Neural crest cell (in vitro differentiated cells): Measurements from ENCODE around the gene CYBB. TPM values are rescaled to one million over a fixed set of nuclear protein-coding genes. Genes with fewer than 3 reads are reported as not detected.
A peak's percentile ranks its signal among the peaks of the same experiment; 100 is the strongest.

ENCODE experiments used
- DNase-seq: peaks from one replicate; pipeline ENCODE4 v3.0.0; 2021; ENCODE audit warnings: low read depth, mixed read lengths, low spot score
- H3K27ac Mint-ChIP-seq: one replicate; pipeline ENCODE4 v1.8.0; 2021; ENCODE audit warnings: mild to moderate bottlenecking, mixed read lengths; ENCODE audit not compliant: unreplicated experiment
- H3K27me3 Mint-ChIP-seq: 2 replicates; pipeline ENCODE4 v1.8.0; 2021; ENCODE audit warnings: low read depth, mild to moderate bottlenecking, mixed read lengths
- H3K36me3 Mint-ChIP-seq: 2 replicates; pipeline ENCODE4 v1.8.0; 2021; ENCODE audit warnings: low read depth, mild to moderate bottlenecking, mixed read lengths
- H3K4me1 Mint-ChIP-seq: 2 replicates; pipeline ENCODE4 v1.8.0; 2021; ENCODE audit warnings: mixed read lengths
- H3K4me3 Mint-ChIP-seq: one replicate; pipeline ENCODE4 v1.8.0; 2021; ENCODE audit warnings: mild to moderate bottlenecking, mixed read lengths
- H3K9me3 Mint-ChIP-seq: 2 replicates; pipeline ENCODE4 v1.8.0; 2021; ENCODE audit warnings: mixed read lengths
- long read RNA-seq: library from polyadenylated mRNA; unstranded; transcript quantifications from one replicate; pipeline ENCODE4 v2.0.0, GENCODE V29; 2020
- total RNA-seq: library from RNA; stranded (reverse); gene quantifications from 2 replicates; pipeline ENCODE4 v1.2.1, GENCODE V29; 2021
- TF ChIP-seq, protein P1 (sequence below): fragments of 200-600 bp; sonication (generic); conservative IDR thresholded peaks from 2 replicates; pipeline ENCODE4 v1.5.0; 2021; ENCODE audit warnings: antibody characterized with exemption, mild to moderate bottlenecking

CYBB gene
- total RNA-seq = not detected in 2 replicates
- long read RNA-seq = 0 reads

- Mint-ChIP-seq H3K9me3 (no peaks in the 10 kb centered on the region), H3K27me3 (no peaks in the 10 kb centered on the region), H3K4me3 (no peak within 1 kb of the TSS), H3K27ac (no peak within 1 kb of the TSS), H3K4me1 (no peaks in the 10 kb centered on the region), H3K36me3 (no peaks in the 10 kb centered on the region)
- no peak for DNase-seq
- TF ChIP-seq, protein P1, sequence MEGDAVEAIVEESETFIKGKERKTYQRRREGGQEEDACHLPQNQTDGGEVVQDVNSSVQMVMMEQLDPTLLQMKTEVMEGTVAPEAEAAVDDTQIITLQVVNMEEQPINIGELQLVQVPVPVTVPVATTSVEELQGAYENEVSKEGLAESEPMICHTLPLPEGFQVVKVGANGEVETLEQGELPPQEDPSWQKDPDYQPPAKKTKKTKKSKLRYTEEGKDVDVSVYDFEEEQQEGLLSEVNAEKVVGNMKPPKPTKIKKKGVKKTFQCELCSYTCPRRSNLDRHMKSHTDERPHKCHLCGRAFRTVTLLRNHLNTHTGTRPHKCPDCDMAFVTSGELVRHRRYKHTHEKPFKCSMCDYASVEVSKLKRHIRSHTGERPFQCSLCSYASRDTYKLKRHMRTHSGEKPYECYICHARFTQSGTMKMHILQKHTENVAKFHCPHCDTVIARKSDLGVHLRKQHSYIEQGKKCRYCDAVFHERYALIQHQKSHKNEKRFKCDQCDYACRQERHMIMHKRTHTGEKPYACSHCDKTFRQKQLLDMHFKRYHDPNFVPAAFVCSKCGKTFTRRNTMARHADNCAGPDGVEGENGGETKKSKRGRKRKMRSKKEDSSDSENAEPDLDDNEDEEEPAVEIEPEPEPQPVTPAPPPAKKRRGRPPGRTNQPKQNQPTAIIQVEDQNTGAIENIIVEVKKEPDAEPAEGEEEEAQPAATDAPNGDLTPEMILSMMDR = no peak
Observed at GRCh38 chrX:37779857-37780256, at the start of gene CYBB. CYBB (plus strand) TSS chrX:37780059; CDS start chrX:37780078, 19 bp downstream.

- Mint-ChIP-seq H3K27me3 (no peaks in the 10 kb centered on the region), H3K4me3 (no peak overlapping the region), H3K27ac (no peak overlapping the region), H3K4me1 (no peaks in the 10 kb centered on the region), H3K36me3 (no peaks in the 10 kb centered on the region), H3K9me3 (peaks cover 7% of the 10 kb centered on the region)
- TF ChIP-seq, protein P1 = peak; percentile 76
- DNase-seq = peak; percentile 57
Observed at GRCh38 chrX:37745354-37745753, 34.5 kb upstream of the CYBB start.

GRCh38 chrX:37745835-37746217, 34.0 kb upstream of the CYBB start:
- no peak overlapping the region for H3K4me3 Mint-ChIP-seq
- H3K27ac Mint-ChIP-seq = no peak overlapping the region

DNA sequence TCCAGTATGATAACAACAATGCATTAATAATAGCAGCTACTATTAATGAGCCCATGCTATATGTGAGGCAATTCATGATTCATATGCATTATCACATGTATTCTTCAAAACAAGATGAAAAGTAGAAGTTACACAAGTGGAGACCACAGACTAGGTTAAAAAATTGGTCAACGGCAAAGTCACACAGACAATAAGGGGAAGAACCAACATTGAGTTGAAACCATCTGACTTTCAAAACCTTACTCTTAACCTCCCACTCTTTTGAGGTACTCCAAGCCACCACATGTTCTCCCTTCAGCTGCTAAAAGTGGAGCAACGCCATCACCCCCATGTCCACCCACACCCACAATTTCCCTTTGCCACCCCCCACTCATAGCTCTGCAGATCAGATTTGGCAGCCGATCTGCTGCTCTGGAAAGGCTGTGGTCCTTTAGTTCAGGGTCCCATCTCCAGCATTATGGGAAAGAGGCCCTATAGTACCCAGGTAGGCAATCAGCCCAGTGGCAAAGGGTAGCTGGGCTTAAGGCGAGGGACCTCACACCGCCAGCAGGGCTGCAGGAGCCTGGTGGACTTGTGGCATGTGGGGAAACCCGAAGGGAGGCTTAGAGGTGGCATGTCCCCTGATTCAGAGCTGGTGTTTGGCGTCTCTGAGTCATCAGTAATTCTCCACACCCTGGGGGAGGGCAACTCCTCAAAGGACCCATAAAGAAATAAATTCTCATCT, 33.5 kb upstream of the CYBB start:
- no peaks in the 10 kb centered on the region for H3K27me3 Mint-ChIP-seq
- no peak for DNase-seq
- no peak overlapping the region for H3K27ac Mint-ChIP-seq
- H3K4me1 Mint-ChIP-seq = no peaks in the 10 kb centered on the region
- TF ChIP-seq, protein P1 = no peak
- peaks cover 9% of the 10 kb centered on the region for H3K9me3 Mint-ChIP-seq
- no peak overlapping the region for H3K4me3 Mint-ChIP-seq
- no peaks in the 10 kb centered on the region for H3K36me3 Mint-ChIP-seq

More at GRCh38 chrX:37745835-37746217, 34.0 kb upstream of the CYBB start:
- Mint-ChIP-seq H3K9me3 (peaks cover 7% of the 10 kb centered on the region), H3K4me1 (no peaks in the 10 kb centered on the region), H3K27me3 (no peaks in the 10 kb centered on the region), H3K36me3 (no peaks in the 10 kb centered on the region)
- TF ChIP-seq, protein P1 = no peak
- DNase-seq = no peak

- TF ChIP-seq, protein P1 = no peak
- Mint-ChIP-seq H3K9me3 (peaks cover 11% of the 10 kb centered on the region), H3K4me1 (no peaks in the 10 kb centered on the region), H3K36me3 (no peaks in the 10 kb centered on the region), H3K4me3 (no peak overlapping the region), H3K27me3 (no peaks in the 10 kb centered on the region), H3K27ac (no peak overlapping the region)
- DNase-seq = no peak
Observed at GRCh38 chrX:37746951-37747350, 32.9 kb upstream of the CYBB start.
